Erythroblast (primary cell): ENCODE data around the gene DBI.

Source experiments
- GATA1 ChIP-seq: IDR thresholded peaks from 2 replicates; pipeline ENCODE4 v1.6.1; 2011; ENCODE audit warnings: low read depth, mild to moderate bottlenecking, control low read depth, low read length, moderate library complexity
- POLR2A ChIP-seq: IDR thresholded peaks from 2 replicates; pipeline ENCODE4 v1.6.1; 2011; ENCODE audit warnings: mild to moderate bottlenecking, low read length

GRCh38 chr2:119349289-119349688 is 17.5 kb upstream of the DBI start:
- TF ChIP-seq POLR2A (no peak), GATA1 (no peak)
